HG03097 (cell line): Measurements from ENCODE around the gene GAREM1.
"Not testable (repeated sequence)": the region's sequence is repeated elsewhere in the genome, so short reads cannot be mapped to it uniquely, and the experiment has no call there.

Experiments used
- ATAC-seq: cut with Tn5 transposase; IDR thresholded peaks from one replicate; pipeline ENCODE4 v1.9.1; 2021; ENCODE audit not compliant: unreplicated experiment, low FRiP score

Gene GAREM1

DNA sequence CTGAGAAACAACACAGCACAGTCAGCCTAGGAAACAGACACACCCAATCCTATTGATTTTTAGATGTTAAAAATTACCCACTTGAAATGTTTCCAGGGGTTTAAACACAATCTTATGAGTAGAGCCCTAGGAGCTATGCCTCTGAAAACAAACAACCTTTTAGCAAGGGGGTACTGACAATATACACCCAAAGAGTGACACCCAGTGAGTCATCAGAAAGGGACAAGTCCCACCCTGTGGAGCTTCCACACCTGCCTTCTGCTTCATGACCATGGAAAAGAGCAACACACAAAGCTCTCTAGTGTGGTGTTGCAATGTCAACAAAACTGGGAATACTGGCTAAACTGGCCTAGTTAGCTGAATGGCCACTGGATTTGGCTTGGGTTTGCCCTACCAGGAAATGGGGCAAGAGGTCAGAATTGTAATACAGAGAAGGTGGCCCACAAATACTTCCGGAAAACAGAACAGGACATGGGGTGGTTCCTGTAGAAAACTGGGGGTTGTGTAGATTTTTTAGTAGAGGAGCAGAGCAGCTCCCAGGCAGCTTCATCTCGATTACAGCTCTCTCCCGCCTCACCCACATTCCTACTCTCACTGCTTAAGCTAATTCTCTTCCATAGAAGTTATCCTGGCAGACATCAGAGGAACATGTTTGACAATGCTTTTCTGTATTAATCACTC is 98.2 kb downstream of the GAREM1 start:
- no peak for ATAC-seq

DNA sequence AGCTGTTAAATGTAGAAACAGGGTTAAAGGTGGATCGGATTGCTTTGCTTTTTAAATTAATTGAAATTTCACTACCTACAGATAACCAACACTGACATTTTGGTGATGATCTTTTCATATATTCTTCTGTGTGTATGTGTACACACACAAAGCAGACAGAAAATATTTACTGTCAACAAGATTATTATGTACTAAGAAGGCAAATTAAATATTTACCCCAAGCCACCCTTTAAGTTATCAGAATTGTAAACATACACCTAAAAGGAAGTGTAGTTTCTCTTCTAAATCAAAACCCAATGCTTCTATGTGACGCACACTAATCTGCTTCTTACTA is 98.7 kb downstream of the GAREM1 start:
- no peak for ATAC-seq

DNA sequence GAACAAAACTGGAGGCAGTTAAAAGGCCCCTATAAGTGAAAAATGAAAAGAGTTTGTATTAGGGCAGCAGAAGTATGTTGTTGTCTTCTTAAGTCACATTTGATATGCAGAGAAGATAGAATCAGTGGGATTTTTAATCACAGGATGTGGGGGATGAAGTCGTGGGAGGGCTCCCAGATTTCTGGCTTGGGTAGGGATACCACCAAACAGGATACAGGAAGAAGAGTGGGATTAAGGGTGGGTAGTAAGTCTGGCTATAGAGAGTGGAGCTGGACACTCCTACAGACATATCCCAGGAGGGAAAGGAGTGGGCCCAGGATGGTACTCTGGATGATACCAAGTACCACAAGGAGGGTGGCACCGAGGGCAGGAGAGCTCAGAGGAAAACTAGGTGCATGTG is 99.3 kb downstream of the GAREM1 start:
- ATAC-seq: no peak

DNA sequence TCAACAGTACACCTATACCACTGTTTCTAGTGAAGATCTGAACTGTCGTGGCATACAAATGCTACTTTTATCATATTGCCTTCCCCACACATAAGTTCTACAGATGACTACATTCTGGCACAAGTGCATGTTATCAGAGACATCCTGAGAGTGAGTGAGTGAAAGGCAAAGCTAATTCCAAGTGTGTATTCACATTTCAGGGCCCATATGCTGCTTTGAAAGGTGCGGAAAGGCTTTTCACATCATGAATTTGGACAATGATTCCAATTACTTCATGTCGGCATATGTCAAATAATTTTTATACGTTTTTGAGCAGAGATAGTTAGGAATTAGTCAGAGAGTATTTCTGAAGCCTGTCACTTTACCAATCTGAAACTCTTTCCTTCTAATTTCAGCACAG is 101.7 kb downstream of the GAREM1 start:
- no peak for ATAC-seq

DNA sequence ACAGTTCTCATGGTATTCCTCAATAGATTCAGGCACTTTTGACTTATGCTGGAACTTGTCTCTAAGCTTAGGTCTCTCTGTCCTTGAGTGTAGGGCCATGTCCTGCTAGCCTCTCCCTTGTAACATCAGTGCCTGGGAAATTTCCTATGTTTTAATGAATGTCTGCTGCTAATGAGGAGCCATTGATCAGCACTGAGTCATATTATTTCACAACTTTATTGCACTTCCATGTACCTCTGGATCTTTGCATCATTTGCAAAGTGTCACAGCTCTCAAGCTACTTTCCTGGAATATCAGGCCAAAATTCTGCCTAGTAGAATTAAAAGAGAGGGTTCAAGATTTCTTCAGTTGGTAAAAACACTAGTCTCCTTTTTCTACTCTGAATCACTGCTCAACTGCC is 102.5 kb downstream of the GAREM1 start:
- ATAC-seq: no peak

DNA sequence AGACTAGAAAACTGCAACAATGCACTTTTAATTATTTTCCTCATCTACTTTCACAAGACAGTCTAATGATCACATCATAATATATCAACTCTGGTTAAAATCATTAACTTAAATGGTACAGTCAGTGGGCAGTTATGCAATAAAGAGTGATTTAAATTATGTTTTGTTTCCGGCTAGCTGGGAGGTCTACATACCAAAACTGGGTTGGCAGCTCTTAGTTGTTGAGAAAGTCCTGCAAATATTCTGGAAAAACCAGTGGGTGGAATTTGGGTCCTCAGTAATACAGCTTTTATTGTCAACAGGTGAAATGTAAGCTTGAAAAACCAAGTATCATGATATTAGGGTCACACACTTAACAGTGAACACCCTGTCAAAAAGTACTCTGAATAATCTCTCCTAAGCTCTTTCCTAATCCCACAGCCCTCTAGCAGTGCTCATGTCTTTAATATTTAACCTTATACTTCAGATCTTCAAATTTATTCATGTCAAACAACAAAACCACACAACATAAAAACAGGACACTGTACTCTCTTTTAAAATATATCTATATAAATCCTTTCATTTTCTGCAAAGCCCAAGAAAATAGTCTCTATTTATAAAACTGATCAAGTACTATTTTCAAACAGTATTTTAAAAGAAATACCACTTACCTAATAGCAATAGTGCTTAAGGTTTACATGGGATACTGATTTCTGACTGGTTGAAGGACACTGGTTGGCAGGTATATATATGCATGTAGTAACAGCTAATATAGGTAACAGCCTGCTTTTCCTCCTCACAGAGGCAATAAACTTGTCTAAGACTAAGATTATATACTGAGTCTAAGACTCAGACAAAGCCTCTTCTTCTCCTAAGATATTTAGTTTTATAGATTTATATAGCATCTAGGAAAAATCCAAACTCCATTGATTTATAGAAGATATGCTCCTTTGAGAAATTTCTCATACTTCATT is 103.8 kb downstream of the GAREM1 start:
- no peak for ATAC-seq

DNA sequence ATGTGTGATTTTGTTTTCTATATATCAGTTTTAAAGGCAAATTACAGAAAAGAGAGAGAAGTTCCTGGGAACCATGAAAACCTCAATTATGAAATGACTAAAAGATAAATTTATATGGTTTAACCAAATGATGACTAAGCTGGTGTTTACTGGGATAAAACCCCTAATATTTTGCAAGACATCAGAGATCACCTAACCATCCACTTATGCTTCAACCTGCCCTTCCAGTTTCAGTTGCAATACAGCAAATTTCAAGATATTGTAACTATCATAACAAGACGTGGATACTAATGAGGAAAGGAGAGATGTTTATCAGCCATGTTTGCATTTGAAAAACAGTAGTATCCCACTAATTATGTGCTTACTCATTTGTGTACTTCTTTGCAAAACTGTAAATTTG is 108.2 kb downstream of the GAREM1 start:
- ATAC-seq: no peak

DNA sequence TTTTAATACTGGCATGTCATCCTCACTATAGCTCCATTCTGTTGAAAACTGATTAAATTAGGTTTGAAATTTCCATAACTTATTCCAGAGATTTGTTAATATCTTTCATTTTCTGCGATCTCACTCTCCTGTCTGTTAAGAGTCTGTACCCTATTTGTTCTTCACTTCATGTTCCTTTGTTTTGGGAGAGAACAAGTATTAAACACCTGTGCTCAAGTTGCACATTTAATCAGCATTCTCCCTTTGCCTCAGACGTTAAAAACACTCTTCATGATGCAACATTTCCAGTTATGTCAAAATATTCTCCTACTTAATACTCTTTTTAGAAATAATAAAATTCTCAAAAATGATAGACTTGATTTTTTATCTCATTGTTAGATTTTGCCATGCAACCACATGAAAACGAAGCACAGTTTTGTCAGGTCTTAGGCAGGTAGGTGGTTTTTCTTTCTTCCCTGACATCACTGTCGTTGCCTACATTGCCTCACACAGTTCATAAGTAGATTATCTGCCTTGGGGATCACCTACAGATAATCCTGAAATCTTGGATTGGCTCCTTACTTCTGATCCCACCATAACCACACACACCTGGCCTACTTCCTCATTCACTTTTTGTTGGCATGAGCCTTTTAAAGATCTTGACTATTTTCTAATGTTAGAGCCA is 109.9 kb downstream of the GAREM1 start:
- no peak for ATAC-seq

DNA sequence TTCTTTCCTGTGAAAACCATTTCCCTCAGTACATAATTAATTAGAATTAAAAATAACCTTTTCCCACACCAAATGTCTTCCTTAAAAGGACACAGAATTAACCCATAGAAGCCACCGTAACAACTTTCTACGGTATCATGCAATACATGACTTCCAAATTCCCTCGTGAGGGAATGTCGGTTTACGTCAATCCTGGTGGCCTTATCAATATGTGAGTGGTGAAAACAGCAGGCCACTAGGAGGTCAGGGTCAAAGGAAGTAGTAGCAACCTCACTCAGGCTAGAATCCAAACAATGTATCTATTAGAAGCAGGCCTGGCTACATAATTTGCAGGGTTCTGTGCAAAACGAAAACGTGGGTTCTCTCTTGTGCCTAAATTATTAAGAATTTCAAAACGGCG is 112.2 kb downstream of the GAREM1 start:
- no peak for ATAC-seq

DNA sequence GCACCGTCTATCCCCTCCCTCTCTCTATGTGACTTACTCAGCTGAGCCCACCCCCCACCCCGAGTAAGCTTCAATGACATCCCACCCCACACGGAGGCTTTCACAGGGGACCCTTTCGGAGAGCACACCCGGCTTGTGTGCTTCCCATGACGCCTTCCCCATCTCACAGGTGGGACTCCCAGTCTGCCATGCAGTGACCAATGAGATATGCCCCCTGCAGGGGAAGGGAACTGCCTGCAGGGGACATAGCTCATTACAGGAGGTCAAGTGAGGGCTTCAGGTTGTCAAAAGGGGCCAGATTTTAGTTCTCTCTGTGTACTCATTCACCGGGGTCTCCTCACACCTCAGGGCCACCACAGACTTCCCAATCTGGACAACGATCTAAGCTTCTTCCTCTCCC is 112.6 kb downstream of the GAREM1 start:
- ATAC-seq: no peak

DNA sequence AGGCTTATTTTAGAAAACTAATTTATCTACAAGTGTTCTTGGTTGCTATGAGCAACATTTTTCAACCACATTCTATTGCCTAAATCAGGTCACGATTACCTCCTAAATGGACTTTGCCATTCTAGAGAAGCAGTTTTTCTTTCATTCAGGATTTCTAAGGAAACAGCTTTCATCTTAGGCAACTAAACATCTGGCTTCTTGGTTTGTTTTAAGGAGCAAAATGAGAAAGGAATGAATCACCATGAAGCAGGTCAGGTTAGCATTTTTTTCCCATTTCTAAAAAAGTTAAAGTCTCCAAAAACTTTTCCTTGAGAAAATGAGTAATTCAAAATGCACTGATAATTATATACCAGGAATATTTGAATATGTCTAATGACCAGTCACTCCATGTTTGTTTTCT is 114.8 kb downstream of the GAREM1 start:
- ATAC-seq: no peak

DNA sequence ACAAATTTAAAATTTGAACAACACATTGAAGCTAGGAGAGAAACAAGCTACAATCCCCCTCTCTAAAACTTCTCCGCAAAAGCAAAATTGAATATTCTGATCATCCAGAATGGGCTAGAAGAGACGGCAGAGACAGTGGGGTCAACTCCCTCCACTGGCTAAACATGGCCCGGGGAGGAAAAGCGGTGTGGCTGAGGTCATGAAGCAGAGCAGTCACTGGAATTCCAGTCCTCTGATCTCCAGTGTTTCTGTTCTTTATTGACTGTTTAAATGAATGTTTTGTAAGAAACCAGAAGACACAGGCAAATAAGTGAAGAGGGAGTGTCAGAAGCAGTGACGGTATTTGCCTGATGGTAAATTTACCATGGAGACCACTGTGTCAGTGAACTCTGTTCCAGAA is 116.2 kb downstream of the GAREM1 start:
- ATAC-seq: no peak

DNA sequence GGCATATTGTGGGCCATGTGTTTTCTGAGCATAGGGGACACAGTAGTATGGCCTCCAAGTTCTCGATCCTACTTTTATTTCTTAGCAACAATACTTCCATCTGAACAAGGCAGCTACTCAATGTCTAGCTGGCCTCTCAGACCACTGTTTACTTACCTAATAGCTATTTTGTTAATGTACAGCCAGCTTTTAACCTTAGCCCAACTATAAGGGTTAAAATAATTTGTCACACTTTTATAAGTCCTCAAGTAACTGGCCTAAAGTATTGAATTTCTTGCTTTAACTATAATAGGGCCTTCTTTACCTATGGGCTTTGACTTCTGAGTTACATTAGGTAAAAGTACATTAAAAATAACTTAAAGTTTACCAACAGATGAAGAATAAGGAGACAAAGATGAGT is 117.4 kb downstream of the GAREM1 start:
- no peak for ATAC-seq

DNA sequence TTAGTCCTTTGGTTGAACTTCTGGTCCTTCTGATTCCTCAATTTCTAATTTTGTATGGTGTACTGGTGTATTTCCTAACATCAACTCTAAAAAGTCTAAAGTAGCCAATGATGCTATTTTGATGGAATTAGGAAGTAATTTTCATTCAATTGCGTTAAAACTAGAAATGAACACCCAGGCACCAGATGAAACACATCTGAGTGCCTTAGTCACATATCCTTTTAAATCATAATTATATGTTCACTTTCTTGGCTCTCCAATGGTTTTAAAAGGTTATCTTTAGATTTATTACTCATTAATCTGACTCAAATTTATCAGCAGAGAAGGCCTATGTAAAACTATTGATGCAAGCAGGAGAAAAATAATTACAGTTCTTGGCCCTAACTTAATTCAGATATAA is 119.7 kb downstream of the GAREM1 start:
- ATAC-seq: no peak

DNA sequence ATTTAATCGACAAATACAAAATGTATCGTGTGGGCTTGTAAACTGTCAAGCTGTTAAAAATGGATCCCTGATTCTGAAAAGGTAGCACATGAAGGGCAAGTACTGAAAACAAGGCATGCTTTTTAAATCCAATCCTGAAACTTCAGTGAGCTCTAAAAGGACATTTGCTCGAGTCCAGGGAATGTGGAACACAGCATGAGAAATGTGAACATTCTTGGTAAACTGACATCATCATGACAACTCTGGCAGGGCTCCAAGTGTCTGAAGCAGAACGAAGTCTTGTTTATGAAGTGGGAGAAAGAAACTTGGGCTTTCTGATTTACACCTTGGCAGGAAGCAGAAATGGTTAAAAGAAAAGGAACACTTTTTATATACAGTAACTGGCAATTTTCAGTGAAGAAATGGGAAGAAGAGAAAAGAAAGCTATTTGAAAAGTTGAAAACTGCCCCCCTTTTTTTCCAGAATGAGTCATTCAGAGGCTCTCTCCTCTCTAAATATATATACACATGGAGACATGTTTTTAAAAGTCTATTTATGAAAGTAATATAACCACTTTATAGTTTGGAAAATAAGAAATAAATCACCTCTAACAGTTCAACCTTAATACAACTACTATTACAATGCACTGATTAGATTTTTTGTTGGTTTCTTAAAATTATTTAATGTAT is 120.8 kb downstream of the GAREM1 start:
- ATAC-seq: no peak

DNA sequence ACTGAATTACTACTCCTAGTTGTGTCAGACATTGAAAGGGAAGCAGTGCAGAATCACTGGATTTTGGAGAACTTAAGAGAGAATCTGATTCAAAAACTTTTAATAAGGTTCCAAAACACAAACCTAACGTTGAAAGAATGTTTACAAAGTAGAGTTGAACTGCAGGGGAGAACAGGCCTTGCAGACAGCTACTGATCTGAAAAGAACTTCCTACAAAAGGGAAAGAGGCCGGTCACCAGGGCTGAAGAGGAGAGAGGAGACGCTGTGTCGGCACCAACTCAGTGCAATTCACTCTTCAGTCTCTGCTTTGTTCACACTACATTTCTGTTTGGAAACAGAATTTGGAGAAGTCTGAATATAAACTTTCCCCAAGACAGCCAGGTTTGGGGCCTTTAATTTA is 124.0 kb downstream of the GAREM1 start:
- no peak for ATAC-seq

DNA sequence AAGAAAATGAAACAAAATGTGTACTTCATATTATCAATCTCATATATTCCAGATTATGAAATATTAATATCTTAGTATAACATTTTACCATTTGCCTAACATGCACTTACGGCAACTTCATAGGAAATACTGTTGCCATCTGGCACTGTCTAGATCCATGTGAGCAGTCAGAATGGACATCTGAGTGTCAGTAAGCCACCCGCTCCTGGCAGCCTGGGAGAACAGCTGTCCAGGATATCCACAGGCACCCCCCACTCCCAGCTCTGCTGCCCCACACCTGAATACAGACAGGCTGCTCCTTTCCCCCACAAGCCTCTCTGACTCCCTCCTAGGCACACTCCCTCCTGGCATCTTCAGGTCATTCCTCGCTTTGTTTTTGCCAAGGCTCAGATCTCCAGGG is 127.0 kb downstream of the GAREM1 start:
- no peak for ATAC-seq

DNA sequence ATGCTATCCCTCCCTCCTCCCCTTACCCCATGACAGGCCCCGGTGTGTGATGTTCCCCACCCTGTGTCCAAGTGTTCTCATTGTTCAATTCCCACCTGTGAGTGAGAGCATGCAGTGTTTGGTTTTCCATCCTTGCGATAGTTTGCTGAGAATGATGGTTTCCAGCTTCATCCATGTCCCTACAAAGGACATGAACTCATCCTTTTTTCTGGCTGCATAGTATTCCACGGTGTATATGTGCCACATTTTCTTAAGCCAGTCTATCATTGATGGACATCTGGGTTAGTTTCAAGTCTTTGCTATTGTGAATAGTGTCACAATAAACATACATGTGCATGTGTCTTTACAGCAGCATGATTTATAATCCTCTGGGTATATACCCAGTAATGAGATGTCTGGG is 129.6 kb downstream of the GAREM1 start:
- ATAC-seq: not testable (repeated sequence)

DNA sequence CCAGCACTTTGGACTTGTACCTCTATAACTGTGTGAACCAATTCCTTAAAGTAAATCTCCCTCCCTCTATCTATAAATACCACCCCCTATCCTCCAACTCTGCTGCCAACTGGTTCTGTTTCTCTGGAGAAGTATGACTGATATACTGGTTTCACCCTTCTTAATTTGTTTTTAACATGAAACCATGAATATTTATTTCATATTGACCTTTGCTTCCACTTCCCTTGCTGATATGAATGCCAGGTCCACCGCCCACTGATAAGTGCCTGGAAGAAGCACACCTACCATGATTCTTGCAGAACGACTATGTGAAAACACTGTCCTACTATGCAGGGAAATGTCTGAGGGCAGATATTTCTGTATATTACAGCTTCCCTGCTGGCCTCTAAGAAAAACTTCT is 131.6 kb downstream of the GAREM1 start:
- ATAC-seq: no peak

DNA sequence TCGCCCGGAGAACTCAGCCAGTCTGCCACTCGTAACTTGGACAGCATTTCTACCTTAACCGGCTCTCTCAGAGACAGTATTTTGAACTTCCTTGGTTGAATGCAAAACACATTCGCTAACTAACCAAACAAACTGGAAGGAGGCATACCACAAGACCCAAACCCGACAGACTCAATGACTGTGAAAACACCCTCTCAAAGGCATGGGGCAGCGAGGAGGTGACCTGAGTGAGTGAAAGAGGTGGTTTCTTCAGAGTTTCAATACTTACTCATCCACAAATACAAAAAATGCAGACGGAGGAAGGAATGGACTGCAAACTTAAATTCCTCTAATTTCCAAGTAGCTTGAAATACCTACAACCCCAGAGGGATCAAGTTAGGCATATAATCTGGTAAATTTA is 132.9 kb downstream of the GAREM1 start:
- no peak for ATAC-seq

DNA sequence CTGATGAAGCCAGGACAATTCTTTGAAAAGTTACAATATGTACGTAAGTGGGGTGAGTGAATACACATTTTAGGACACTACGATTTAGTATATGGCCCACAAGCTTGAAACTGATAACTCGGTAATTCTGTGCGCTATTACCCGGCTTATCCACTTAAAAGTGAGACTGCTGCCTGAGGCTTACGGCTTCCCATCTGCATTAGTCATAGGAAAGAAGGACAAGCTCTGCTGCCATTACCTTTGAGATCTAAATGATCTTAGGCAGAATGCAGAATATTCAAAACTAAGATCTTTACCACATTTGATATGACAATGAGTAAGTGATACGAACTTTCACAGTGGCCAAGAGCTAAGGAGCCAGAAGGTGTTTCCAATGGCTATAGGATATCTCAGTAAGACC is 133.3 kb downstream of the GAREM1 start:
- ATAC-seq: no peak
